ENCODE results near the gene CIP2A. TPM values are rescaled to one million over a fixed set of nuclear protein-coding genes. Genes with fewer than 3 reads are reported as not detected.
A peak's percentile ranks its signal among the peaks of the same experiment; 100 is the strongest.

The CIP2A gene
- total and polyA plus RNA-seq, 2 of the 8 experiments (the other 6 are each of a cell fraction or from before 2014, with no cell fraction given), result 11.9 to 38.0 TPM

DNA sequence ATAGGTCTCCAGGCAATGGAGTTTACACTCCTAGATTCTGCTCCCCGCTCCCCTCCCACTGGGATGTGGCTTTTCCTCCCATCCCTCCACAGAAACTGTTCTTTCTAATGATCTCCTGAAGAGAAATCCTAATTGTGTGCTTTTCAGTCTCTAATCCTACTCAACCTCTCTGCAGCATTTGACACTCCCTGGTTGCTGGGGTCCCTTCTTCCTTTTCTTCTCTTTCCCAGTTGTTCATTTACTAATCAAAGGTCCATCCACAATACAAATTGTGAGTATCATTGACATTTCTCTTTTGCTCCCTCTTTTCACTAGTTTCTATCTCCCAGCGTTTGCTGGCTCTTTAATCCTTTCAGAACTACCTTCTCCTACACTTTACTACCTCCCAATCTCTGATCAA lies 72.4 kb downstream of the CIP2A start:
- DNase-seq (ENCODE audit: low read depth in 1 of 2, low spot score in 2 of 2) (no peak), FAIRE-seq (no peak)
- Histone ChIP-seq H3K18ac (ENCODE audit: extremely low read depth, low read length) (no peak overlapping the region), H3K4me1 (replicated peaks in 1 of 4; ENCODE audit: control insufficient read depth in 3 of 4, insufficient read depth in 4 of 4, low read length in 3 of 4) (no peaks in the 10 kb centered on the region), H2BK120ac (replicated peaks; ENCODE audit: low read depth, low read length) (no peak overlapping the region), H3K79me2 (ENCODE audit: control insufficient read depth in 1 of 2, insufficient read depth in 2 of 2, low read length in 2 of 2) (no peaks in the 10 kb centered on the region), H2AK5ac (ENCODE audit: low read depth, low read length) (no peak overlapping the region), H3K56ac (replicated peaks; ENCODE audit: insufficient read length, low read depth, low read length) (no peak overlapping the region), H2BK20ac (ENCODE audit: low read length) (no peak overlapping the region), H2BK5ac (ENCODE audit: low read depth, low read length) (no peak overlapping the region), H4K20me1 (replicated peaks in 1 of 2; ENCODE audit: control insufficient read depth in 1 of 2, insufficient read depth in 2 of 2, low read length in 2 of 2) (no peaks in the 10 kb centered on the region), H3K23ac (ENCODE audit: insufficient read length) (no peak overlapping the region), H3K14ac (ENCODE audit: insufficient read length) (no peak overlapping the region), H3K79me1 (ENCODE audit: low read depth, low read length) (no peaks in the 10 kb centered on the region), H3K27ac (ENCODE audit: low read depth, low read length) (no peak overlapping the region), H3K9me3 (ENCODE audit: insufficient read depth in 2 of 2, low read depth in 1 of 2, low read length in 1 of 2) (no peaks in the 10 kb centered on the region), H3K4me2 (ENCODE audit: insufficient read depth in 1 of 2, low read depth in 2 of 2, low read length in 2 of 2) (no peak overlapping the region), H3K4ac (replicated peaks; ENCODE audit: insufficient read length, low read depth, low read length) (no peak overlapping the region), H2BK15ac (ENCODE audit: low read length) (no peak overlapping the region), H3K9ac (replicated peaks in 1 of 4; ENCODE audit: extremely low read depth in 1 of 4, low read depth in 3 of 4, low read length in 3 of 4) (no peak overlapping the region), H2BK12ac (ENCODE audit: low read depth, low read length) (no peak overlapping the region), H3K23me2 (ENCODE audit: low read depth, low read length) (no peaks in the 10 kb centered on the region), H4K5ac (ENCODE audit: insufficient read length, low read depth, low read length) (no peak overlapping the region), H3K36me3 (ENCODE audit: control insufficient read depth in 2 of 4, insufficient read depth in 4 of 4, low read length in 3 of 4) (no peaks in the 10 kb centered on the region), H4K91ac (replicated peaks; ENCODE audit: insufficient read length, low read length) (no peak overlapping the region), H2AFZ (ENCODE audit: low read length) (peak overlapping the region; percentile 5; the same call in 1 of the 2 replicates), H3K4me3 (ENCODE audit: extremely low read depth in 1 of 4, insufficient read depth in 2 of 4, low read depth in 3 of 4, low read length in 4 of 4) (no peak overlapping the region), H3K27me3 (replicated peaks in 1 of 4; ENCODE audit: control insufficient read depth in 3 of 4, extremely low read depth in 1 of 4, insufficient read depth in 3 of 4, low read length in 3 of 4) (peaks cover 0 to 2% (median 0%) of the 10 kb centered on the region in 4 experiments; a peak in 1 of 7 replicates), H4K8ac (ENCODE audit: extremely low read depth, insufficient read depth, low read length) (no peak overlapping the region)
- 94% methylated on average over 2 of the region's 2 CpGs; no CpG with 5 or more reads in 1 of the 2 experiments for WGBS, 2 experiments (ENCODE audit: extremely low coverage in 1 of 2, insufficient coverage in 1 of 2, insufficient read length in 1 of 2, insufficient replicate concordance in 2 of 2, low coverage in 1 of 2, low lambda C conversion rate in 2 of 2, missing lambda C conversion rate in 1 of 2)
- CTCF ChIA-PET (ENCODE audit: partially characterized antibody), result interaction anchor here (1.3 kb wide), 1 partner anchor 37 kb away, joined by 4 read pairs; no protein-coding TSS in a partner anchor
- POLR2A ChIA-PET (ENCODE audit: partially characterized antibody), result no interaction called here
- no peak for TF ChIP-seq RXRA (IDR thresholded peaks at IDR 0.05; ENCODE audit: insufficient read depth, low read depth, low read length)
- TF ChIP-seq POU5F1 (IDR thresholded peaks at IDR 0.05; ENCODE audit: low read depth, low read length), result no peak
- no peak for TF ChIP-seq EGR1 (IDR thresholded peaks at IDR 0.05; ENCODE audit: borderline replicate concordance, low read depth, low read length)
- no peak for TF ChIP-seq SIRT6 (IDR thresholded peaks at IDR 0.05; ENCODE audit: low read length)
- TF ChIP-seq RBBP5 (IDR thresholded peaks at IDR 0.05; ENCODE audit: borderline replicate concordance, low read depth, low read length), result no peak
- no peak for TF ChIP-seq SP4 (IDR thresholded peaks at IDR 0.05; ENCODE audit: low read length)
- TF ChIP-seq JUN (IDR thresholded peaks at IDR 0.05; ENCODE audit: low read depth, low read length), result no peak
- TF ChIP-seq CHD2 (IDR thresholded peaks at IDR 0.05; ENCODE audit: low read length), result no peak
